ENCODE measurements around the gene EPN1. TPM values are rescaled to one million over a fixed set of nuclear protein-coding genes. Genes with fewer than 3 reads are reported as not detected.
A peak's percentile ranks its signal among the peaks of the same experiment; 100 is the strongest.

Gene EPN1
- total RNA-seq, 1 donor from 2014 or later, result 145 TPM

DNA sequence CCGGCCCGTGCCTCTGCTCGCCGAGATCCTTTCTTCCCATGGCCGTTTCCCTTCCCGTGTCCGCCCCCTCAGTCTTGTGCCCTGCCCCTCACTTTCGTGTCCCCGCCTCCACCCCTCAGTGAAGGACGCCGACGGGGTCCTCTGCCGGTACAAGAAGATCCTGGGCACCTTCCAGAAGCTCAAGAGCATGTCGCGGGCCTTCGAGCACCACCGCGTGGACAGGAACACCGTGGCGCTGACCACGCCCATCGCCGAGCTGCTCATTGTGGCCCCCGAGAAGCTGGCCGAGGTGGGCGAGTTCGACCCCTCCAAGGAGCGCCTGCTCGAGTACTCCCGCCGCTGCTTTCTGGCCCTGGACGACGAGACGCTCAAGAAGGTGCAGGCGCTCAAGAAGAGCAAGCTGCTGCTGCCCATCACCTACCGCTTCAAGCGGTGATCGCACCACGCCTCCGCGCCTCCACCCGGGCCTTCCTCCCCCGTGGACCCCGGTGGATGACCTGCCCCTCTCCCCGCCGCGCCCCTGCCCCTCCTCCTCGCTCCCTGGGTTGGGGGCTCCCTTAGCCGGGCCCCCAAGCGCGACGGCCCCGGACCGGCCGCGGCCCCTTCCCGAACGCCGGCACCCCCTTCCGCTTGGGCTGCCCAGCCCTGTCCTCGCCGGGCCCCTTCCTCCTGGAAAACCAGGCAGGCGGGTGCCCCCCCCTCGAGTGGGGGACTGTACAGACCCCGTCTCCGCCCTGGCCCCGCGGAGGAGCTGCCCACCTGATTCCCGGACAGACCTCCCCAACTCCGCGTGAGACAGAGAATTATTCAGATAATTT is 22.5 kb upstream of the EPN1 start:
- Mint-ChIP-seq H3K27ac (ENCODE audit: unreplicated experiment) (peak overlapping the region; percentile 16), H3K9me3 (ENCODE audit: unreplicated experiment) (no peaks in the 10 kb centered on the region), H3K27me3 (ENCODE audit: low read depth, unreplicated experiment) (no peaks in the 10 kb centered on the region), H3K36me3 (ENCODE audit: low read depth, unreplicated experiment) (peaks cover 16% of the 10 kb centered on the region), H3K4me1 (ENCODE audit: low read depth, unreplicated experiment) (peaks cover 7% of the 10 kb centered on the region), H3K4me3 (ENCODE audit: unreplicated experiment) (peak overlapping the region; percentile 65)
- Histone ChIP-seq H3K9me3 (ENCODE audit: insufficient read depth, low read depth, low read length) (no peaks in the 10 kb centered on the region), H3K27me3 (ENCODE audit: insufficient read depth, low read length) (no peaks in the 10 kb centered on the region), H3K4me1 (ENCODE audit: insufficient read depth, low read length) (peaks cover 28% of the 10 kb centered on the region), H3K79me2 (ENCODE audit: insufficient read depth, low read length) (peaks cover 34% of the 10 kb centered on the region), H2AFZ (ENCODE audit: low read depth, low read length) (no peak overlapping the region), H3K4me2 (ENCODE audit: low read length) (no peak overlapping the region), H3K27ac (ENCODE audit: low read depth, low read length) (no peak overlapping the region), H3K9ac (ENCODE audit: low read length) (no peak overlapping the region), H3K4me3 (ENCODE audit: insufficient read depth, low read depth, low read length) (no peak overlapping the region), H3K36me3 (ENCODE audit: insufficient read depth, low read length) (no peaks in the 10 kb centered on the region), H4K20me1 (ENCODE audit: insufficient read depth, low read length) (peaks cover 21% of the 10 kb centered on the region)
- DNase-seq (ENCODE audit: low read depth) (no peak), FAIRE-seq (no peak)
- TF ChIP-seq, protein P1, sequence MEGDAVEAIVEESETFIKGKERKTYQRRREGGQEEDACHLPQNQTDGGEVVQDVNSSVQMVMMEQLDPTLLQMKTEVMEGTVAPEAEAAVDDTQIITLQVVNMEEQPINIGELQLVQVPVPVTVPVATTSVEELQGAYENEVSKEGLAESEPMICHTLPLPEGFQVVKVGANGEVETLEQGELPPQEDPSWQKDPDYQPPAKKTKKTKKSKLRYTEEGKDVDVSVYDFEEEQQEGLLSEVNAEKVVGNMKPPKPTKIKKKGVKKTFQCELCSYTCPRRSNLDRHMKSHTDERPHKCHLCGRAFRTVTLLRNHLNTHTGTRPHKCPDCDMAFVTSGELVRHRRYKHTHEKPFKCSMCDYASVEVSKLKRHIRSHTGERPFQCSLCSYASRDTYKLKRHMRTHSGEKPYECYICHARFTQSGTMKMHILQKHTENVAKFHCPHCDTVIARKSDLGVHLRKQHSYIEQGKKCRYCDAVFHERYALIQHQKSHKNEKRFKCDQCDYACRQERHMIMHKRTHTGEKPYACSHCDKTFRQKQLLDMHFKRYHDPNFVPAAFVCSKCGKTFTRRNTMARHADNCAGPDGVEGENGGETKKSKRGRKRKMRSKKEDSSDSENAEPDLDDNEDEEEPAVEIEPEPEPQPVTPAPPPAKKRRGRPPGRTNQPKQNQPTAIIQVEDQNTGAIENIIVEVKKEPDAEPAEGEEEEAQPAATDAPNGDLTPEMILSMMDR (IDR thresholded peaks at IDR 0.05; ENCODE audit: insufficient read depth, low read depth, low read length), result no peak
- TF ChIP-seq EZH2 (IDR thresholded peaks at IDR 0.05; ENCODE audit: insufficient read depth, low read length), result no peak

DNA sequence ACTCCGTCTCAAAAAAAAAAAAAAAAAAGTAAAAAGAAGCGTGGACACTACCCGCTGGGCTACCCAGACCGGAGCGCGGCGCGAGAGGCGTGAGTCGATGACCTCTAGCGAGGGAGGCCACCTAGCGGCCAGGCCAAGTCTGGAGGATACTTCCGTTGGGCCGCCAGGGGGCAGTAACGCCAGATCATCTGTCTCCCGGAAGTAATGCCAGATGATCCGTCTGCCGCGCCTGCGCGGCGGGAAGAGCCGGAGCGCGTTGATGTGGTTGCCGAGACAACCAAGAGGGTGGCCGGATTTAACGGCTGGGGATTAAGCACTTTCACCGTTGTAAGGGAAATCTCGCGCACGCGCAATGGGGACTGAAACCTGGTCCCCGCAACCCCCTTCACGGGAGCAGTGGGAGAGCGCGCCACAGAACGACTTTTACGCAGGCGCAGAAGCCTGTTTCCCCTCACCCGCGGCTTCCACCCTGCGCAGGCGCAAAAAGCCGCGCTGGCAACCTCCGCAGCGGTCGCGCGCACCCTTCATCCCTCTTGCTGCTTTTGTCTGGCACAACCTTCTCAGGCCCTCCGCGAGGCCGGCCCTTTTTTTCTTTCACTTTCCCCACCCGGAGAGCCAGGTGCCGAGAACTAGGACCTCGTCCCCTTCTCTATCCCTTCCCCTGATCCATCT is 21.2 kb upstream of the EPN1 start:
- FAIRE-seq, result peak; percentile 66
- H3K36me3 Mint-ChIP-seq (ENCODE audit: low read depth, unreplicated experiment), result peaks cover 16% of the 10 kb centered on the region
- H3K27me3 ChIP-seq (ENCODE audit: insufficient read depth, low read length), result no peaks in the 10 kb centered on the region
- peaks cover 42% of the 10 kb centered on the region for H3K79me2 ChIP-seq (ENCODE audit: insufficient read depth, low read length)
- H3K27ac Mint-ChIP-seq (ENCODE audit: unreplicated experiment), result peak overlapping the region; percentile 100
- H3K36me3 ChIP-seq (ENCODE audit: insufficient read depth, low read length), result no peaks in the 10 kb centered on the region
- peak overlapping the region; percentile 97 for H3K4me2 ChIP-seq (ENCODE audit: low read length)
- H3K27me3 Mint-ChIP-seq (ENCODE audit: low read depth, unreplicated experiment), result no peaks in the 10 kb centered on the region
- H3K27ac ChIP-seq (ENCODE audit: low read depth, low read length), result peak overlapping the region; percentile 99
- no peaks in the 10 kb centered on the region for H3K9me3 ChIP-seq (ENCODE audit: insufficient read depth, low read depth, low read length)
- H4K20me1 ChIP-seq (ENCODE audit: insufficient read depth, low read length), result peaks cover 34% of the 10 kb centered on the region
- peak overlapping the region; percentile 99 for H3K9ac ChIP-seq (ENCODE audit: low read length)
- peaks cover 29% of the 10 kb centered on the region for H3K4me1 ChIP-seq (ENCODE audit: insufficient read depth, low read length)
- TF ChIP-seq, protein P1 (IDR thresholded peaks at IDR 0.05; ENCODE audit: insufficient read depth, low read depth, low read length), result peak; percentile 99
- no peak for TF ChIP-seq EZH2 (IDR thresholded peaks at IDR 0.05; ENCODE audit: insufficient read depth, low read length)
- H2AFZ ChIP-seq (ENCODE audit: low read depth, low read length), result peak overlapping the region; percentile 78
- H3K4me3 ChIP-seq (ENCODE audit: insufficient read depth, low read depth, low read length), result peak overlapping the region; percentile 95
- peaks cover 18% of the 10 kb centered on the region for H3K4me1 Mint-ChIP-seq (ENCODE audit: low read depth, unreplicated experiment)
- H3K9me3 Mint-ChIP-seq (ENCODE audit: unreplicated experiment), result no peaks in the 10 kb centered on the region
- DNase-seq (ENCODE audit: low read depth), result peak; percentile 92
- H3K4me3 Mint-ChIP-seq (ENCODE audit: unreplicated experiment), result peak overlapping the region; percentile 96

Data from astrocyte (in vitro differentiated cells and primary cell).